IPS-11a (cell line): ENCODE measurements around the gene ISG15.

ENCODE experiments used
- H3K4me3 ChIP-seq: one replicate; pipeline ENCODE4 v1.5.1; 2013; ENCODE audit warnings: low read depth, low read length, control low read depth

Gene ISG15

GRCh38 chr1:1013105-1013921 is at the start of gene ISG15:
Gene ISG15 (plus strand): TSS chr1:1013497. CDS start chr1:1013574, 77 bp downstream.
- H3K4me3 ChIP-seq: peak within 1 kb of the TSS; percentile 40

GRCh38 chr1:963746-964525 is 49.4 kb upstream of the ISG15 start:
- no peak overlapping the region for H3K4me3 ChIP-seq

GRCh38 chr1:964691-965525 is 48.4 kb upstream of the ISG15 start:
- H3K4me3 ChIP-seq: no peak overlapping the region

GRCh38 chr1:965526-966134 is 47.7 kb upstream of the ISG15 start:
- no peak overlapping the region for H3K4me3 ChIP-seq

GRCh38 chr1:966135-966703 is 47.1 kb upstream of the ISG15 start, which contains the start of gene PLEKHN1:
Gene PLEKHN1 (plus strand): TSS chr1:966482. CDS start chr1:966532, 50 bp downstream.
- peak within 1 kb of the TSS; percentile 30 for H3K4me3 ChIP-seq

GRCh38 chr1:966704-967300 is 46.5 kb upstream of the ISG15 start:
- H3K4me3 ChIP-seq: peak overlapping the region; percentile 30

GRCh38 chr1:967466-968343 is 45.6 kb upstream of the ISG15 start:
- H3K4me3 ChIP-seq: no peak overlapping the region

GRCh38 chr1:969260-969855 is 43.9 kb upstream of the ISG15 start:
- no peak overlapping the region for H3K4me3 ChIP-seq

- H3K4me3 ChIP-seq: no peak overlapping the region
Observed at GRCh38 chr1:970242-970972, 42.9 kb upstream of the ISG15 start.

GRCh38 chr1:970973-971730 is 42.1 kb upstream of the ISG15 start:
- H3K4me3 ChIP-seq: no peak overlapping the region

- no peak overlapping the region for H3K4me3 ChIP-seq
Observed at GRCh38 chr1:971751-972506, 41.4 kb upstream of the ISG15 start.

- H3K4me3 ChIP-seq: no peak overlapping the region
Observed at GRCh38 chr1:972726-973458, 40.4 kb upstream of the ISG15 start.

- no peak overlapping the region for H3K4me3 ChIP-seq
Observed at GRCh38 chr1:973459-974292, 39.6 kb upstream of the ISG15 start.

- no peak overlapping the region for H3K4me3 ChIP-seq
Observed at GRCh38 chr1:974293-974640, 39.0 kb upstream of the ISG15 start.
